Thyroid gland (tissue), 4 donors: Measurements from ENCODE around the gene PCSK7.

Experiments used
- CTCF ChIP-seq, 6 experiments: fragments of 200-600 bp in 3 of 6; fragments of 450-650 bp in 3 of 6; sonication (generic) in 3 of 6; IDR thresholded peaks; one replicate each; pipeline ENCODE4 v1.5.1; 2016 to 2019; ENCODE audit warnings: antibody characterized with exemption in 6 of 6, mild to moderate bottlenecking in 2 of 6, inconsistent platforms in 1 of 6, moderate library complexity in 1 of 6
- POLR2A ChIP-seq, 2 donors: fragments of 450-650 bp; IDR thresholded peaks; one replicate each; pipeline ENCODE4 v1.6.1; 2017; ENCODE audit warnings: antibody characterized with exemption in 2 of 2, mild to moderate bottlenecking in 2 of 2, moderate library complexity in 1 of 2

- TF ChIP-seq POLR2A (IDR thresholded peaks at IDR 0.05) (no peak), CTCF (IDR thresholded peaks at IDR 0.05) (no peak)
Observed at GRCh38 chr11:117203069-117203407, 28.8 kb downstream of the PCSK7 start.
